Breast epithelium (tissue), 3 donors: Measurements from ENCODE around the gene MT1B.
"Not testable (repeated sequence)": the region's sequence is repeated elsewhere in the genome, so short reads cannot be mapped to it uniquely, and the experiment has no call there.

Experiments
- POLR2AphosphoS5 ChIP-seq, 3 donors: sonication (generic); formaldehyde crosslinking; IDR thresholded peaks; one replicate each; pipeline ENCODE4 v1.6.1; 2017; ENCODE audit warnings: antibody characterized with exemption in 3 of 3
- TF ChIP-seq, protein P1 (sequence below), 3 donors: fragments of 450-650 bp; IDR thresholded peaks; one replicate each; pipeline ENCODE4 v1.5.1; 2016 to 2017; ENCODE audit warnings: antibody characterized with exemption in 3 of 3, mild to moderate bottlenecking in 3 of 3, moderate library complexity in 3 of 3

DNA sequence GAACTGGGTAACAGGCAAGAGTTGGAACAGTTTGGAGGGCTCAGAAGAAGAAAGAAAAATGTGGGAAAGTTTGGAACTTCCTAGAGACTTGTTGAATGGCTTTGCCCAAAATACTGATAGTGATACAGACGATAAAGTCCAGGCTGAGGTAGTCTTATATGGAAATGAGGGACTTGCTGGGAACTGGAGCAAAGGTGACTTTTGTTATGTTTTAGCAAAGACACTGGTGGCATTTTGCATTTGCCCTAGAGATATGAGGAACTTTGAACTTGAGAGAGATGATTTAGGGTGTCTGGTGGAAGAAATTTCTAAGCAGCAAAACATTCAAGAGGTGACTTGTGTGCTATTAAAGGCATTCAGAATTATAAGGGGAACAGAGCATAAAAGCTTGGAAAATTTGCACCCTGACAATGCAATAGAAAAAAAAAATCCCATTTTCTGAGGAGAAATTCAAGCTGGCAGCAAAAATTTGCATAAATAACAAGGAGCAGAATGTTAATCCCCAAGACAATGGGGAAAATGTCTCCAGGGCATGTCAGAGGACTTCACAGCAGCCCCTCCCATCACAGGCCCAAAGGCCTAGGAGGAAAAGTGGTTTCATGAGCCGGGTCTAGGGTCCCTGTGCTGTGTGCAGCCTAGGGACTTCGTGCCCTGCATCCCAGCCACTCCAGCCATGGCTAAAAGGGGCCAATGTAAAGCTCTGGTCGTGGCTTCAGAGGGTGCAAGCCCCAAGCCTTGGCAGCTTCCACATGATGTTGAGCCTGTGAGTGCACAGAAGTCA, 29.8 kb upstream of the MT1B start:
- TF ChIP-seq, protein P1, sequence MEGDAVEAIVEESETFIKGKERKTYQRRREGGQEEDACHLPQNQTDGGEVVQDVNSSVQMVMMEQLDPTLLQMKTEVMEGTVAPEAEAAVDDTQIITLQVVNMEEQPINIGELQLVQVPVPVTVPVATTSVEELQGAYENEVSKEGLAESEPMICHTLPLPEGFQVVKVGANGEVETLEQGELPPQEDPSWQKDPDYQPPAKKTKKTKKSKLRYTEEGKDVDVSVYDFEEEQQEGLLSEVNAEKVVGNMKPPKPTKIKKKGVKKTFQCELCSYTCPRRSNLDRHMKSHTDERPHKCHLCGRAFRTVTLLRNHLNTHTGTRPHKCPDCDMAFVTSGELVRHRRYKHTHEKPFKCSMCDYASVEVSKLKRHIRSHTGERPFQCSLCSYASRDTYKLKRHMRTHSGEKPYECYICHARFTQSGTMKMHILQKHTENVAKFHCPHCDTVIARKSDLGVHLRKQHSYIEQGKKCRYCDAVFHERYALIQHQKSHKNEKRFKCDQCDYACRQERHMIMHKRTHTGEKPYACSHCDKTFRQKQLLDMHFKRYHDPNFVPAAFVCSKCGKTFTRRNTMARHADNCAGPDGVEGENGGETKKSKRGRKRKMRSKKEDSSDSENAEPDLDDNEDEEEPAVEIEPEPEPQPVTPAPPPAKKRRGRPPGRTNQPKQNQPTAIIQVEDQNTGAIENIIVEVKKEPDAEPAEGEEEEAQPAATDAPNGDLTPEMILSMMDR (IDR thresholded peaks at IDR 0.05): not testable (repeated sequence)
- TF ChIP-seq POLR2AphosphoS5 (IDR thresholded peaks at IDR 0.05): not testable (repeated sequence)
